HFF-Myc (cell line): Measurements from ENCODE around the gene CHD6.

Experiments used
- DNase-seq: peaks from one replicate; pipeline ENCODE4 v3.0.0-alpha.2; 2011; ENCODE audit warnings: low read depth; ENCODE audit errors: extremely low read depth
- H3K4me3 ChIP-seq: replicated peaks from 2 replicates; pipeline ENCODE4 v1.5.1; 2011; ENCODE audit warnings: low read depth, mild to moderate bottlenecking, control low read depth, low read length
- CTCF ChIP-seq: IDR thresholded peaks from 2 replicates; pipeline ENCODE4 v1.5.1; 2012; ENCODE audit warnings: mild to moderate bottlenecking, low read depth, low read length, control low read depth; ENCODE audit errors: missing control alignments

Gene CHD6

GRCh38 chr20:41394081-41394480 lies 224.1 kb downstream of the CHD6 start:
- no peak for DNase-seq
- no peak for TF ChIP-seq CTCF
- no peak overlapping the region for H3K4me3 ChIP-seq

- DNase-seq = no peak
- H3K4me3 ChIP-seq = no peak overlapping the region
- no peak for TF ChIP-seq CTCF
Observed at GRCh38 chr20:41393705-41394066, 224.5 kb downstream of the CHD6 start.

GRCh38 chr20:41392871-41393704 lies 225.1 kb downstream of the CHD6 start:
- DNase-seq = no peak
- no peak for TF ChIP-seq CTCF
- H3K4me3 ChIP-seq = no peak overlapping the region

- H3K4me3 ChIP-seq = no peak overlapping the region
- TF ChIP-seq CTCF = no peak
- no peak for DNase-seq
Observed at GRCh38 chr20:41392295-41392694, 225.9 kb downstream of the CHD6 start.

- no peak for DNase-seq
- no peak overlapping the region for H3K4me3 ChIP-seq
- TF ChIP-seq CTCF = no peak
Observed at GRCh38 chr20:41391587-41392001, 226.6 kb downstream of the CHD6 start.

GRCh38 chr20:41390889-41391288 lies 227.3 kb downstream of the CHD6 start:
- no peak for TF ChIP-seq CTCF
- no peak overlapping the region for H3K4me3 ChIP-seq
- no peak for DNase-seq

- DNase-seq = no peak
Observed at GRCh38 chr20:41387444-41387851, 230.7 kb downstream of the CHD6 start.

More at GRCh38 chr20:41387444-41387851, 230.7 kb downstream of the CHD6 start:
- no peak overlapping the region for H3K4me3 ChIP-seq
- no peak for TF ChIP-seq CTCF
